SU-DHL-6 (cell line): ENCODE results near the gene SELENOV.

Experiments used
- CTCF ChIP-seq: fragments of 200-600 bp; sonication (generic); IDR thresholded peaks from one replicate; pipeline ENCODE4 v1.5.1; 2017; ENCODE audit warnings: antibody characterized with exemption, mild to moderate bottlenecking, low read length, moderate library complexity; ENCODE audit not compliant: insufficient read depth, poor library complexity, severe bottlenecking
- EZH2phosphoT487 ChIP-seq: fragments of 200-600 bp; sonication (generic), shearing (Covaris generic); conservative IDR thresholded peaks from 2 replicates; pipeline ENCODE4 v1.6.1; 2018; ENCODE audit warnings: mild to moderate bottlenecking, antibody characterized with exemption, low read length, moderate library complexity, mixed read lengths

- TF ChIP-seq CTCF (no peak), EZH2phosphoT487 (no peak)
Measured at GRCh38 chr19:39563408-39563807, 48.5 kb downstream of the SELENOV start.
